ENCODE results near the gene GTF2H4.

The GTF2H4 gene

GRCh38 chr6:30893666-30894065 is 14.3 kb upstream of the GTF2H4 start:
- FAIRE-seq (no peak), DNase-seq (ENCODE audit: insufficient read length, low spot score) (no peak)
- no peak for TF ChIP-seq CTCF (IDR thresholded peaks at IDR 0.05; ENCODE audit: insufficient read depth, missing control alignments)

GRCh38 chr6:30894381-30894780 is 13.6 kb upstream of the GTF2H4 start:
- FAIRE-seq = no peak
- TF ChIP-seq CTCF (IDR thresholded peaks at IDR 0.05; ENCODE audit: insufficient read depth, missing control alignments) = no peak
- DNase-seq (ENCODE audit: insufficient read length, low spot score) = no peak

GRCh38 chr6:30894935-30895334 is 13.1 kb upstream of the GTF2H4 start:
- no peak for TF ChIP-seq CTCF (IDR thresholded peaks at IDR 0.05; ENCODE audit: insufficient read depth, missing control alignments)
- no peak for DNase-seq (ENCODE audit: insufficient read length, low spot score)
- no peak for FAIRE-seq

GRCh38 chr6:30895343-30895742 is 12.7 kb upstream of the GTF2H4 start:
- TF ChIP-seq CTCF (IDR thresholded peaks at IDR 0.05; ENCODE audit: insufficient read depth, missing control alignments) = no peak
- DNase-seq (ENCODE audit: insufficient read length, low spot score) (no peak), FAIRE-seq (no peak)

- FAIRE-seq (no peak), DNase-seq (ENCODE audit: insufficient read length, low spot score) (no peak)
- TF ChIP-seq CTCF (IDR thresholded peaks at IDR 0.05; ENCODE audit: insufficient read depth, missing control alignments) = no peak
Measured at GRCh38 chr6:30896541-30896940, 11.5 kb upstream of the GTF2H4 start.

GRCh38 chr6:30897882-30898281 is 10.1 kb upstream of the GTF2H4 start:
- FAIRE-seq (no peak), DNase-seq (ENCODE audit: insufficient read length, low spot score) (no peak)
- TF ChIP-seq CTCF (IDR thresholded peaks at IDR 0.05; ENCODE audit: insufficient read depth, missing control alignments) = no peak

- FAIRE-seq = no peak
- no peak for DNase-seq (ENCODE audit: insufficient read length, low spot score)
- no peak for TF ChIP-seq CTCF (IDR thresholded peaks at IDR 0.05; ENCODE audit: insufficient read depth, missing control alignments)
Measured at GRCh38 chr6:30898750-30899360, 9.2 kb upstream of the GTF2H4 start.

All from D721Med (cell line).